ENCODE results near the gene NOB1. TPM values are rescaled to one million over a fixed set of nuclear protein-coding genes. Genes with fewer than 3 reads are reported as not detected.

The NOB1 gene
- polyA plus RNA-seq, 2 of the 4 experiments (the other 2 are of a cell fraction) = 123 to 134 TPM

DNA sequence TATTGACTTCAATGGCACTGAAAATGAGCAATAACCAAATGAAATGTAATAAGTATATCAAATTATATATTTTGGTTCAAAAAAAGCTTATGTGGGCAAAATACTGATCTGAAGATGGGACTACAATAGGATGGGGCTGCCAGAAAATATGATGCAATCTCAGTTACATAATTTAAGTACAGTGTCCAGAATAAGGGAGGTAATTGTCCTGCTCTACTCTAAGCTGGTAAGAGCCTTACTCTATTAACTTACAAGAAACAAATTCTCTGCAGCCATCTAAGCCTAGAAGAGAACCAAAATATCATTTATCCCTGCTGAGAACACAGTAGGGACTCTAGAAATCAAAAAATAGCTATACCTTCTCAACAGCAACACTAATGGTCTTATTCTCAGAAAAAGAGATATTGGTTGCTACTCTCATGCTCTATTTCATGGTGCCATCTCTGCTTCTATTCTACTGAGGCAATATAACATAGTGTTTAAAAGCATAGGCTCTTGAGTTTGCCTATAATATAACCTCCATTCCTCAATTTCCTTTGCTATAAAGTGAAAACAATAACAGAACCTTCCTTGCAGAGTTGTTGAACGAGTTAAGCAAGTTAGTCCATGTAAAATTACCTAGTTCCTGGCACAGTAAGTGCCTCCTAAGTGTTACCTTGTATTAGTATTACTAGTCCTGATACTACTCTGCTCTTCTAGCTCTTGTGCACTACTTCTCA lies 48.3 kb downstream of the NOB1 start (continued):
- peak; percentile 83 to 86 for TF ChIP-seq CEBPB (IDR thresholded peaks at IDR 0.05)

DNA sequence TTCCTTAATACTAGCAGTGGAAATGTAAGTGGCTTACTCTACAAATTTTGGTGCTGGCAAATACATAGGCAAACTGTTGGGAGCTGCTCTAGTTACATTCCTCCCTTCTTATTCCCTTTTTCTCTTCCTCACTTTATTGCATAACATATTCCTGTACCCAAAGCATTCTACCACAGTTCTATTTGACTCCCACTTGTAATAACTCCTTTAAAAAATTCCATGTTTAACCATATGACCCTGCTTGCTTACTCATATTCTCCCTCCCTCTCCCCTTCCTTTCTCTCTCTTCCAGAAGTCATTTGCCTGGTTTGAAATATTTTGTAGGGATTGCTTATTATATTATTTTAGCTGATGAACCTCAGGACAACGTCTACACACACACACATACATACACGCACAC lies 51.1 kb downstream of the NOB1 start:
- no peak for DNase-seq (ENCODE audit: low read depth in 1 of 2, low spot score in 1 of 2)
- ChIA-PET POLR2A (interaction anchor here (1.5 kb wide), 1 partner anchor 23 kb away, joined by 12 read pairs; the partner anchor contains the start of gene NQO1), CTCF (interaction anchor here (1.0 to 3.9 kb wide), 7 partner anchors 9 to 306 kb away, joined by 3 to 24 read pairs (median 4); partner anchors contain the start of genes NOB1 and NQO1)
- no peak overlapping the region for H3K27ac ChIP-seq
- no peaks in the 10 kb centered on the region for H3K9me3 ChIP-seq
- 57% methylated on average over 2 of the region's 2 CpGs for WGBS (ENCODE audit: missing lambda C conversion rate)
- H3K4me1 ChIP-seq = peaks cover 41% of the 10 kb centered on the region
- peak; percentile 9 to 11; a peak in 4 of 6 replicates for ATAC-seq
- H3K4me2 ChIP-seq = peak overlapping the region; percentile 1; the same call in 1 of the 3 replicates
- TF ChIP-seq HOXA7 (CRISPR knock-in tag; IDR thresholded peaks at IDR 0.05) (0 out of 2 replicates have a peak, but pooled peaks have one; percentile 33), CBX8 (IDR thresholded peaks at IDR 0.05) (no peak), RFX5 (IDR thresholded peaks at IDR 0.05) (no peak), FOSB (CRISPR knock-in tag; IDR thresholded peaks at IDR 0.05) (0 out of 2 replicates have a peak, but pooled peaks have one; percentile 32), ZFP36 (IDR thresholded peaks at IDR 0.05; ENCODE audit: borderline replicate concordance, partially characterized antibody) (no peak), CEBPB (IDR thresholded peaks at IDR 0.05) (peak; percentile 42 to 56; a peak in 2 of 4 replicates), TP53 (CRISPR knock-in tag; IDR thresholded peaks at IDR 0.05) (peak; percentile 71; the same call in 1 of the 2 replicates), RNF2 (IDR thresholded peaks at IDR 0.05; ENCODE audit: borderline replicate concordance, low read depth) (no peak), EHMT2 (IDR thresholded peaks at IDR 0.05; ENCODE audit: low read depth) (no peak), FOSL2 (IDR thresholded peaks at IDR 0.05) (no peak), FOSL2 (CRISPR knock-in tag; IDR thresholded peaks at IDR 0.05) (peak; percentile 17; the same call in 1 of the 2 replicates), RARB (CRISPR knock-in tag; IDR thresholded peaks at IDR 0.05) (peak; percentile 65; the same call in 1 of the 2 replicates), TFCP2L1 (CRISPR knock-in tag; IDR thresholded peaks at IDR 0.05) (peak; percentile 92), SREBF2 (IDR thresholded peaks at IDR 0.05) (no peak), MYC (IDR thresholded peaks at IDR 0.05; ENCODE audit: borderline replicate concordance, low read length) (no peak), POLR2AphosphoS2 (conservative IDR thresholded peaks at IDR 0.05; ENCODE audit: low read length) (peak; percentile 82; the same call in 1 of the 2 replicates), ZNF302 (CRISPR knock-in tag; IDR thresholded peaks at IDR 0.05) (no peak)
- TF ChIP-seq, protein P1, sequence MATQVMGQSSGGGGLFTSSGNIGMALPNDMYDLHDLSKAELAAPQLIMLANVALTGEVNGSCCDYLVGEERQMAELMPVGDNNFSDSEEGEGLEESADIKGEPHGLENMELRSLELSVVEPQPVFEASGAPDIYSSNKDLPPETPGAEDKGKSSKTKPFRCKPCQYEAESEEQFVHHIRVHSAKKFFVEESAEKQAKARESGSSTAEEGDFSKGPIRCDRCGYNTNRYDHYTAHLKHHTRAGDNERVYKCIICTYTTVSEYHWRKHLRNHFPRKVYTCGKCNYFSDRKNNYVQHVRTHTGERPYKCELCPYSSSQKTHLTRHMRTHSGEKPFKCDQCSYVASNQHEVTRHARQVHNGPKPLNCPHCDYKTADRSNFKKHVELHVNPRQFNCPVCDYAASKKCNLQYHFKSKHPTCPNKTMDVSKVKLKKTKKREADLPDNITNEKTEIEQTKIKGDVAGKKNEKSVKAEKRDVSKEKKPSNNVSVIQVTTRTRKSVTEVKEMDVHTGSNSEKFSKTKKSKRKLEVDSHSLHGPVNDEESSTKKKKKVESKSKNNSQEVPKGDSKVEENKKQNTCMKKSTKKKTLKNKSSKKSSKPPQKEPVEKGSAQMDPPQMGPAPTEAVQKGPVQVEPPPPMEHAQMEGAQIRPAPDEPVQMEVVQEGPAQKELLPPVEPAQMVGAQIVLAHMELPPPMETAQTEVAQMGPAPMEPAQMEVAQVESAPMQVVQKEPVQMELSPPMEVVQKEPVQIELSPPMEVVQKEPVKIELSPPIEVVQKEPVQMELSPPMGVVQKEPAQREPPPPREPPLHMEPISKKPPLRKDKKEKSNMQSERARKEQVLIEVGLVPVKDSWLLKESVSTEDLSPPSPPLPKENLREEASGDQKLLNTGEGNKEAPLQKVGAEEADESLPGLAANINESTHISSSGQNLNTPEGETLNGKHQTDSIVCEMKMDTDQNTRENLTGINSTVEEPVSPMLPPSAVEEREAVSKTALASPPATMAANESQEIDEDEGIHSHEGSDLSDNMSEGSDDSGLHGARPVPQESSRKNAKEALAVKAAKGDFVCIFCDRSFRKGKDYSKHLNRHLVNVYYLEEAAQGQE (IDR thresholded peaks at IDR 0.05) = no peak
- TF ChIP-seq, protein P2, sequence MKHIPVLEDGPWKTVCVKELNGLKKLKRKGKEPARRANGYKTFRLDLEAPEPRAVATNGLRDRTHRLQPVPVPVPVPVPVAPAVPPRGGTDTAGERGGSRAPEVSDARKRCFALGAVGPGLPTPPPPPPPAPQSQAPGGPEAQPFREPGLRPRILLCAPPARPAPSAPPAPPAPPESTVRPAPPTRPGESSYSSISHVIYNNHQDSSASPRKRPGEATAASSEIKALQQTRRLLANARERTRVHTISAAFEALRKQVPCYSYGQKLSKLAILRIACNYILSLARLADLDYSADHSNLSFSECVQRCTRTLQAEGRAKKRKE (CRISPR knock-in tag; IDR thresholded peaks at IDR 0.05; ENCODE audit: low read depth) = no peak
- FAIRE-seq = no peak
- H3K4me3 ChIP-seq = no peak overlapping the region

DNA sequence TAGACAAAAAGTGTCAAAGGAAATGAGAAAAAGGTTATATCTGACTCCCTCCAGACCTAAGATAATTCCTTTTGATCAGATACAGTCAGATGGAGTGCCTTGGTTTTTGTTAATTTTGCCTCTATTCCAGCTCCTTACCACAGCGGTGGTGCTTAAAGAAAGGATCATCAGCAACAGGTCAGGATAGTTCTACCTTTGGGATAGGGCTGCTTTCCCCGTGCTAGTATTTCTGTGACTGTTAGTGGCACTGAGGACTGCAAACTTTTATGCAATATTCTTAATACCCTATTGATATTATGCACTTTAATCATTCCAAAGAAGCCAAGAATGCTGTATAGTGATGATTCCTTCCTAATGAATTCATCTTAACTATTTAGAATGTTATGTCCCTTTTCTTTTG lies 52.9 kb downstream of the NOB1 start:
- POLR2A ChIA-PET = no interaction called here
- 78% methylated on average over 2 of the region's 2 CpGs for WGBS (ENCODE audit: missing lambda C conversion rate)
- peak in 1 of 2 experiments; percentile 9; a peak in 2 of 6 replicates for ATAC-seq
- Histone ChIP-seq H3K9me3 (no peaks in the 10 kb centered on the region), H3K4me1 (peaks cover 32% of the 10 kb centered on the region), H3K4me2 (no peak overlapping the region), H3K4me3 (no peak overlapping the region), H3K27ac (no peak overlapping the region)
- FAIRE-seq = no peak
- TF ChIP-seq TFCP2L1 (CRISPR knock-in tag; IDR thresholded peaks at IDR 0.05) (0 out of 2 replicates have a peak, but pooled peaks have one; percentile 17), ESRRA (IDR thresholded peaks at IDR 0.05; ENCODE audit: borderline replicate concordance, low read length) (no peak)
- no peak for DNase-seq (ENCODE audit: low read depth in 1 of 2, low spot score in 1 of 2)
- CTCF ChIA-PET = interaction anchor here (2.7 to 3.9 kb wide), 2 partner anchors 8 to 305 kb away, joined by 9 to 24 read pairs; no protein-coding TSS in a partner anchor
